Measurements from ENCODE around the gene CFDP1.

CFDP1 gene

DNA sequence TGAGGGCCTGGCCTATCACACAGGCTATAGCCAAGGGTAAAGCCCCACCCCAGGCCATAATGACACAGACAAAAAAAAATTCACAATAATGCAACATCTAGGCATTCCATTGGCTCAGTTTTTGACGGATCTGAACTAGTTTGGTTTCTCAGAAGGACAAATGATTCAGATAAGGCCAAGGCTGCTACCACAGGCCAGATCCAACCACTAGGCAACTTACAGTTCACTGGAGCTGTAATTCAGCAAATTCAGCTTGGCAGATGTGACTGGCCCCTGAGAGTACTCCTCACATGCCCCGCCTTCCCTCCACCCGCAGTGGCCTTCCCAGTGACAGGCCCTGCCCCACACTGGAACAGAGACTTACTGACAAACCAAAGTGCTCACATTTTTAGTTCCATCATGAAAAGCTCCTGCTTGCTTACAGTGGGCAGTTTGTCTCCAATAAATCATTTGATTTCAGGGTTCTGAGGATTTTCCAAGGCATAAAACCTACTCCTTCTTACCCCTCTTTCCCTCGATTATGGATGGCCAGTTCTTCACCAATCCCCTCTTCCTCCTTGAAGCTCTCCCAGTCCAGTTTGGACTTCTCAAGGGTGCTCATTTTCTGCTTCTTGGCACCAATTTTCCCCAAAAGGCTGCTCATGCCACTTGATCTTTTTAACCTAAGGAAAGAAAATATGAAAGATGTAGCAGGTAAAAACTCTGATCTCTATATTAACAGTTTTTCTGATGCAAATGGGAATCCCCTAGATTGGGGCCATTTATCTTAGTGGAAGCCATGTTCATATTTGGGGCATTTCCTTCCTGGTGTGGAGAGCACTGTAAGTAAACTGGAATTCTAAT is 128.6 kb downstream of the CFDP1 start:
- TF ChIP-seq MYC (IDR thresholded peaks at IDR 0.05; ENCODE audit: low read depth, low read length) (no peak), POLR2A (IDR thresholded peaks at IDR 0.05; ENCODE audit: extremely low read depth, insufficient read length) (no peak)
- TF ChIP-seq, protein P1, sequence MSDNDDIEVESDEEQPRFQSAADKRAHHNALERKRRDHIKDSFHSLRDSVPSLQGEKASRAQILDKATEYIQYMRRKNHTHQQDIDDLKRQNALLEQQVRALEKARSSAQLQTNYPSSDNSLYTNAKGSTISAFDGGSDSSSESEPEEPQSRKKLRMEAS (IDR thresholded peaks at IDR 0.05; ENCODE audit: low read depth, low read length) = no peak
- TF ChIP-seq, protein P2, sequence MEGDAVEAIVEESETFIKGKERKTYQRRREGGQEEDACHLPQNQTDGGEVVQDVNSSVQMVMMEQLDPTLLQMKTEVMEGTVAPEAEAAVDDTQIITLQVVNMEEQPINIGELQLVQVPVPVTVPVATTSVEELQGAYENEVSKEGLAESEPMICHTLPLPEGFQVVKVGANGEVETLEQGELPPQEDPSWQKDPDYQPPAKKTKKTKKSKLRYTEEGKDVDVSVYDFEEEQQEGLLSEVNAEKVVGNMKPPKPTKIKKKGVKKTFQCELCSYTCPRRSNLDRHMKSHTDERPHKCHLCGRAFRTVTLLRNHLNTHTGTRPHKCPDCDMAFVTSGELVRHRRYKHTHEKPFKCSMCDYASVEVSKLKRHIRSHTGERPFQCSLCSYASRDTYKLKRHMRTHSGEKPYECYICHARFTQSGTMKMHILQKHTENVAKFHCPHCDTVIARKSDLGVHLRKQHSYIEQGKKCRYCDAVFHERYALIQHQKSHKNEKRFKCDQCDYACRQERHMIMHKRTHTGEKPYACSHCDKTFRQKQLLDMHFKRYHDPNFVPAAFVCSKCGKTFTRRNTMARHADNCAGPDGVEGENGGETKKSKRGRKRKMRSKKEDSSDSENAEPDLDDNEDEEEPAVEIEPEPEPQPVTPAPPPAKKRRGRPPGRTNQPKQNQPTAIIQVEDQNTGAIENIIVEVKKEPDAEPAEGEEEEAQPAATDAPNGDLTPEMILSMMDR (IDR thresholded peaks at IDR 0.05; ENCODE audit: low read depth, low read length) = no peak
- no peak overlapping the region for H3K4me3 ChIP-seq (ENCODE audit: low read depth, low read length)
- no peak for DNase-seq (ENCODE audit: low read depth)

DNA sequence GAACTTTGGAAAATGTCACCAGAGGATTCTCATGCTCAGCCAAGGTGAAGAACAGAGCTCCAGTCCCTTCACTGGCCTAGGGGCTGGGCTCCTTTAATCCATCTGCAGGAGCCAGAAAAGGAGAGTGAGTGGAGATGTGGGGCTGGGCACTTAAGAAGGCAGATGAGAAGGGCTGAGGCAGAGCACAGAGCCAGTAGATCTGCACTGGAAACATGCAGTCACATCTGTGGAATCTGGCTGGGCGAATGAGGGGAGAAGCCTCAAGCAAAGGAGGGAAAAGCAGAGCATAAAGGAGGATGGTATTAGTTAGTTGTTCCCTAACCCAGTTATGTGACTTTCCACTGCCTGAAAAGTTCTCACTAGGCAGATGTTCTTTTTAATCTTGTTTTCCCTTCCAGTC is 131.5 kb downstream of the CFDP1 start:
- no peak for DNase-seq (ENCODE audit: low read depth)
- TF ChIP-seq, protein P1 (IDR thresholded peaks at IDR 0.05; ENCODE audit: low read depth, low read length) = no peak
- no peak for TF ChIP-seq MYC (IDR thresholded peaks at IDR 0.05; ENCODE audit: low read depth, low read length)
- TF ChIP-seq, protein P2 (IDR thresholded peaks at IDR 0.05; ENCODE audit: low read depth, low read length) = no peak
- no peak for TF ChIP-seq POLR2A (IDR thresholded peaks at IDR 0.05; ENCODE audit: extremely low read depth, insufficient read length)

DNA sequence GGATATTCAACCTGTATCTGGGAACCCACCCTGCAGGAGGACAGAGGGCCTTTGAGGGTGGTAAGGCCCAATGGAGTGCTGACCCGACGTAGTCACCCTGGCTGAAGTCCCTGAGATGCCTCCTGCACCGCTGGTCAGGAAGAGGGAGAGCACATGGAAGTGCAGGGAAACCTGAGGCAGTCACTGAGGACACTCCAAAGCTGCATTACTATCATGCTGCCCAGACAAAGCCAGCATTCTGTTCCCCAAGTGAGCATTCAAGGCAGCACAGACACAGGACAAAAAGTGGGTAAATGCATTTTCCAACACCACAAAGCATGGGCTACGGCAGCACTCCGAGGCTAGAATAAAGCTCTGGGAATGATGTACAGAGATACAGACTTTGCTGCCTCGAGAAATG is 135.0 kb downstream of the CFDP1 start:
- no peak overlapping the region for H3K4me3 ChIP-seq (ENCODE audit: low read depth, low read length)
- no peak for DNase-seq (ENCODE audit: low read depth)
- TF ChIP-seq, protein P1 (IDR thresholded peaks at IDR 0.05; ENCODE audit: low read depth, low read length) = no peak
- TF ChIP-seq, protein P2 (IDR thresholded peaks at IDR 0.05; ENCODE audit: low read depth, low read length) = no peak
- TF ChIP-seq MYC (IDR thresholded peaks at IDR 0.05; ENCODE audit: low read depth, low read length) = no peak
- no peak for TF ChIP-seq POLR2A (IDR thresholded peaks at IDR 0.05; ENCODE audit: extremely low read depth, insufficient read length)

More for the DNA sequence above, 131.5 kb downstream of the CFDP1 start:
- no peak overlapping the region for H3K4me3 ChIP-seq (ENCODE audit: low read depth, low read length)

DNA sequence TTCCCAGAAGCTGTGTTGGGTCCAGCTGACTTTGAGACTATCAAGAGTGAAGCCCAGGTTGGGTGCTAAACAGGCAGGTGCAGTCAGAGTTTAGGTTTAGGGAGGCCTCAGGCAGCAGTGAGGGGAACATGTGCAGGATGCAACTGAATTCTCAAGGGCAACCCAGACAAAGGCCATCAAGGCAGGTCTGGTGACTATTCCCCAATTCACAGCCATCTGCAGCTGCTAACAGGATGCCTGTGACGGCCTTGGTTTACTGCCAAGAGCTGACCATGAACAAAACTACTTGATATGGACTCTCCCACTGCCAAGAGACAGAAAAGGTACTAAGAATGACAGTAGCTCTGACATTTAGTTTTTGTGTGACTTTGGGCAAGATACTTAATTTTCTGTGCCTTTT is 136.7 kb downstream of the CFDP1 start:
- DNase-seq (ENCODE audit: low read depth) = no peak
- TF ChIP-seq POLR2A (IDR thresholded peaks at IDR 0.05; ENCODE audit: extremely low read depth, insufficient read length) = no peak
- no peak for TF ChIP-seq MYC (IDR thresholded peaks at IDR 0.05; ENCODE audit: low read depth, low read length)
- TF ChIP-seq, protein P2 (IDR thresholded peaks at IDR 0.05; ENCODE audit: low read depth, low read length) = no peak
- TF ChIP-seq, protein P1 (IDR thresholded peaks at IDR 0.05; ENCODE audit: low read depth, low read length) = no peak
- H3K4me3 ChIP-seq (ENCODE audit: low read depth, low read length) = no peak overlapping the region

DNA sequence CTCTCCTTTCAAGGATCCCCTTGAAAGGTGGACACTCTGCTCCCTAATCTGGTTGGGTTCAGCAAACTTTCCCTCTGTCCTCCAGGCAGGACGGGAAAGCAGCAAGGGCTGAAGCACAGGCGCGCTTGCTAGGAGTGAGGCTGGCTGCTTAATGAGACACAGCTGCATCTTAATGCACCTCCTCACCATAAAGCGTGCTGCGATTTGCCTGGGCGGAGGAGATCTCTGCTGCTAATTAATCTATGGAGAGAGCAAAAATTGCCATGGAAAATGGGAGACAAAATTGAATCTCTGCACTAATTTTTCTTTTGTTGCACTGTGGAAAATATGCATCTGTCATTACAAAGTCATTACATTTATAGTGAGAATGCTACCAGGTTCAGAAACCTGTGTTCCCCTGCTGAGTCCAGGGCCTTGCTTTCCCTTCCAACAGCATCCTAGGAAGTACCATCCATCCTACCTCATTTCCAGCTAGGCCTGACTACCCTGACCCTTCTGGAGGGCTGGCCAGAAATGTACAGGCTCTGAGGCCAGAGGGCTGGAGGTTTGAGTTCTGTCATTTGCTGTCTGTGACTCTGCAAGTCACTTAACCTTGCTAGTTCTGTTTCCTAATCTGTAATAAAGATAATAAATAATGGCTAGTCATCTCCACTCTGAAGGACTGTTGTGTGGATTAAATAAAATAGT is 138.4 kb downstream of the CFDP1 start:
- no peak overlapping the region for H3K4me3 ChIP-seq (ENCODE audit: low read depth, low read length)
- TF ChIP-seq, protein P1 (IDR thresholded peaks at IDR 0.05; ENCODE audit: low read depth, low read length) = no peak
- TF ChIP-seq POLR2A (IDR thresholded peaks at IDR 0.05; ENCODE audit: extremely low read depth, insufficient read length) = no peak
- TF ChIP-seq MYC (IDR thresholded peaks at IDR 0.05; ENCODE audit: low read depth, low read length) = no peak
- TF ChIP-seq, protein P2 (IDR thresholded peaks at IDR 0.05; ENCODE audit: low read depth, low read length) = no peak
- DNase-seq (ENCODE audit: low read depth) = no peak
